SK-N-SH treated with all-trans-retinoic acid at 6 μM for 48 hours (cell line): ENCODE data around the gene GNPTG.

ENCODE experiments used
- CSRNP3 ChIP-seq: fragments of 250-450 bp; sonication (Bioruptor Pico); IDR thresholded peaks from 2 replicates; pipeline ENCODE4 v1.5.1; 2021; ENCODE audit warnings: mild to moderate bottlenecking, moderate library complexity
- GLIS3 ChIP-seq: fragments of 250-450 bp; sonication (Bioruptor Pico); IDR thresholded peaks from 2 replicates; pipeline ENCODE4 v1.5.0; 2020; ENCODE audit warnings: mild to moderate bottlenecking, moderate library complexity
- SNAI2 ChIP-seq: fragments of 250-450 bp; sonication (Bioruptor Pico); IDR thresholded peaks from 2 replicates; pipeline ENCODE4 v1.5.0; 2020; ENCODE audit warnings: mild to moderate bottlenecking, moderate library complexity
- TF ChIP-seq, protein P1 (sequence below): fragments of 250-450 bp; sonication (Bioruptor Pico); IDR thresholded peaks from 2 replicates; pipeline ENCODE4 v1.8.0; 2020; ENCODE audit warnings: mild to moderate bottlenecking, moderate library complexity, borderline replicate concordance

DNA sequence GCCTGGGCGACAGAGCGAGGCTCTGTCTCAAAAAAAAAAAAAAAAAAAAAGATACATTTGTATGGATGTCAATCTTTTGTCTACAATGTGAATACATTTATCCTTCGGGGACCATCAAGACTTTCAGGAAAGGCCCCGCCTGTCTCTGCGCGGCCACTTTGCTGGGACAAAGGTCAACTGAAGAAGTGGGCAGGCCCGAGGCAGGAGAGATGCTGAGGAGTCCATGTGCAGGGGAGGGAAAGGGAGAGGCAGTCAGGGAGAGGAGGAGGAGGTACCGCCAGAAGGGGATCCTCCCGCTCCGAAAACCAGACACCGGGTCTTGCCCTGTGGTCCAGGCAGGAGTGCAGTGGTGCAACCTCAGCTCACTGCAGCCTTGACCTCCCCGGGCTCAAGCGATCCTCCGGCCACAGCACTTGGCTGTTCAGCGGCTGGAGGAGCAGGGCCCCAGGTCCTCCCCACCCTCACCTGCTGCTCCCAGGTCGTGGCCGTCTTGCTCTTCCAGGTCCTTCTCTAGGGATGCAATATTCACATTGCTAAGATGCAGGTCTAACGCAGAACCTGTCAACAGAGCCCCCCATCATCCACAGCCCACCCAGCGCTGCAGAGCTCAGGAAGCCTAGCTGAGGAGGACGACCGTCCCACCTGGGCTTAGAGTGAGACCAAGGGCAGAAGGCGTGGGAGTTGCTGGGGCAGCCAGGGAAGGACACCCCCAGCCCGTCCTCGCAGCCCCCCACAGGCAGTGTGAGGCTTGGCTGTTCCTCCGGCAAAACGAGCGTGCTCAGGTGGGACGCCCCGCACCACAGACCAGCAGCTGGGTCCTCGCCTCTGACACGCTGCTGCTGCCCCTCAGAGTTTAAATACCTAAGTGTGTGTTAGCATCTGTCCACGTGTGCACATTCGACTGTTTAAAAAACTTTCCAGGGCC lies 19.6 kb downstream of the GNPTG start:
- TF ChIP-seq GLIS3 (CRISPR knock-in tag) (no peak), SNAI2 (CRISPR knock-in tag) (no peak), CSRNP3 (CRISPR knock-in tag) (no peak)
- TF ChIP-seq, protein P1, sequence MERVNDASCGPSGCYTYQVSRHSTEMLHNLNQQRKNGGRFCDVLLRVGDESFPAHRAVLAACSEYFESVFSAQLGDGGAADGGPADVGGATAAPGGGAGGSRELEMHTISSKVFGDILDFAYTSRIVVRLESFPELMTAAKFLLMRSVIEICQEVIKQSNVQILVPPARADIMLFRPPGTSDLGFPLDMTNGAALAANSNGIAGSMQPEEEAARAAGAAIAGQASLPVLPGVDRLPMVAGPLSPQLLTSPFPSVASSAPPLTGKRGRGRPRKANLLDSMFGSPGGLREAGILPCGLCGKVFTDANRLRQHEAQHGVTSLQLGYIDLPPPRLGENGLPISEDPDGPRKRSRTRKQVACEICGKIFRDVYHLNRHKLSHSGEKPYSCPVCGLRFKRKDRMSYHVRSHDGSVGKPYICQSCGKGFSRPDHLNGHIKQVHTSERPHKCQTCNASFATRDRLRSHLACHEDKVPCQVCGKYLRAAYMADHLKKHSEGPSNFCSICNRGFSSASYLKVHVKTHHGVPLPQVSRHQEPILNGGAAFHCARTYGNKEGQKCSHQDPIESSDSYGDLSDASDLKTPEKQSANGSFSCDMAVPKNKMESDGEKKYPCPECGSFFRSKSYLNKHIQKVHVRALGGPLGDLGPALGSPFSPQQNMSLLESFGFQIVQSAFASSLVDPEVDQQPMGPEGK (CRISPR knock-in tag) = no peak
